ENCODE results near the gene SAFB.
"Not testable (repeated sequence)": the region's sequence is repeated elsewhere in the genome, so short reads cannot be mapped to it uniquely, and the experiment has no call there.

Gene SAFB

DNA sequence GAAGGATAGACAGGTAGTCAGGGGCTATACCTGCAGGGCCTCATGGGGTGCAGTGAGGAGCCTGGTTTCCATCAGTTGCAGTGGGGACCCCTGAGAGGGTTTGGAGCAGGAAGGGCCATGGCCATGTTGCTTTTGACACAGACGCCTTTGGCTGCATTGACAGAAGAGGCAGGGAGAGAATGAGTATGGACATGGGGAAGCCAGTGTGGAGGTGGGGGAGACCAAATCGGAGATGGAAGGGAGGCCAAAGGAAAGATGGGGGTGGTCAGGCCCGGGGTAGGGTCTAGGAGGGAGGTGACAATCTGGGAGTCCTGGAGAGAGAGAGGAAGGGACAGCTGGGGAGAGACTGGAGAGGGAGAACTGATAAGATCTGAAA, 59.2 kb downstream of the SAFB start:
- in situ Hi-C loops (cut with MboI; ENCODE audit: low sequenced_read_pairs): no loop called here

- in situ Hi-C loops (cut with MboI; ENCODE audit: low sequenced_read_pairs): no loop called here
Measured at GRCh38 chr19:5683177-5683886, 60.4 kb downstream of the SAFB start.

DNA sequence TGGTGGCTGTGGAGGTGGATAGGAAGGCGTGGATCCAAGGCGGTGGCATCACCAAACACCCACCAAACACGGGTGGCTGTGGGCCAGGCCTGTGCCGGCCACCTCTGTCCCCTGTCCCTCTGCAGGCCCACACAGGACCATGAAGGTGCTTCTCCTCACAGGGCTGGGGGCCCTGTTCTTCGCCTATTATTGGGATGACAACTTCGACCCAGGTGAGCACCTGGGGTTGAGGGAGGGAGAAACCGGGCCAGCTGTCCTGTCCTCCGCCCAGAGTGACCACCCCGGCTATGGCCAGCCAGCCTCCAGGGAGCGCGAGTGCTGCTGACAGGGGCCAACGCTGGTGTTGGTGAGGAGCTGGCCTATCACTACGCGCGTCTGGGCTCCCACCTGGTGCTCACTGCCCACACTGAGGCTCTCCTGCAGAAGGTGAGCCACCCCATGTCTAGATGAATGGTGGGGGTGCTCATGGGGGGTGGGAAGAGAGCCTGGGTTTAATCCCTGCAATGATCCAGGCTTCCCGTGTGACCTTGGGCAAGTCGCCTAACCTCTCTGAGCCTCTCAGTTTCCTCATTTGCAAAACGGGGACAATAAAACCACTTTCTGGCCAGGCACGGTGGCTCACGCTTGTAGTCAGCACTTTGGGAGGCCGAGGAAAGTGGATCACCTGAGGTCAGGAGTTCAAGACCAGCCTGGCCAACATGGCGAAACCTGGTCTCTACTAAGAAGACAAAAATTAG, 62.0 kb downstream of the SAFB start:
- in situ Hi-C loops (cut with MboI; ENCODE audit: low sequenced_read_pairs): no loop called here

GRCh38 chr19:5686326-5686646, 63.4 kb downstream of the SAFB start:
- in situ Hi-C loops (cut with MboI; ENCODE audit: low sequenced_read_pairs): no loop called here

DNA sequence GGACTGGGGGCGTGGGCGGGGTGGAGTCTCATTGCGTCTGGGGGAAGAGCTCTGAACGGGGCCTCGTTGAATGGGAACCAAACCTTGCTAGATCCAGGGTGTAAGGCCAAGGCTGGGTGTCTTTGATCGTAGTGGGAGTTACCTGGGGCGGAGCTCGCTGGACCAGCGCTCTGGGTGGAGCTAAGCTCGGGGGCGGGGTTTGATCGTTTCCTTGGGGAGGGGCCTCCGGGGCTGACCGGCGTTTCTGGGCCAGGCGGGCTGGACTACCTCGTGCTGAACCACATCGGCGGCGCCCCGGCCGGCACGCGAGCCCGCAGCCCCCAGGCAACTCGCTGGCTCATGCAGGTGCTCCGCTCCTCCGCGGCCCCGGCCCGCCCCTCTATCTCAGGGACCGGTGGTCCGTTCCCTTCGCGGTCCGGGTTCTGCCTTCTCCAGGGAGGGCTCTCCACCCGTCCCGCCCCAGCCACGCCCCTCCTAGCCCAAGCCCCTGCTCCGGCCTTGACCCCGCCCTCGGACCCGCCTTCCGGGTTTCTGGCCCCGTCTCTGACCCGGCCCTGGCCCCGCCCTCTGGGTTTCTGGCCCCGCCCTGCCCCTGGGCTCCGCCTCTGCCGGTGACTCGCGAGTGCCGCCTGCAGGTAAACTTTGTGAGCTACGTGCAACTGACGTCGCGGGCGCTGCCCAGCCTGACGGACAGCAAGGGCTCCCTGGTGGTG, 63.9 kb downstream of the SAFB start:
- in situ Hi-C loops (cut with MboI; ENCODE audit: low sequenced_read_pairs): no loop called here

DNA sequence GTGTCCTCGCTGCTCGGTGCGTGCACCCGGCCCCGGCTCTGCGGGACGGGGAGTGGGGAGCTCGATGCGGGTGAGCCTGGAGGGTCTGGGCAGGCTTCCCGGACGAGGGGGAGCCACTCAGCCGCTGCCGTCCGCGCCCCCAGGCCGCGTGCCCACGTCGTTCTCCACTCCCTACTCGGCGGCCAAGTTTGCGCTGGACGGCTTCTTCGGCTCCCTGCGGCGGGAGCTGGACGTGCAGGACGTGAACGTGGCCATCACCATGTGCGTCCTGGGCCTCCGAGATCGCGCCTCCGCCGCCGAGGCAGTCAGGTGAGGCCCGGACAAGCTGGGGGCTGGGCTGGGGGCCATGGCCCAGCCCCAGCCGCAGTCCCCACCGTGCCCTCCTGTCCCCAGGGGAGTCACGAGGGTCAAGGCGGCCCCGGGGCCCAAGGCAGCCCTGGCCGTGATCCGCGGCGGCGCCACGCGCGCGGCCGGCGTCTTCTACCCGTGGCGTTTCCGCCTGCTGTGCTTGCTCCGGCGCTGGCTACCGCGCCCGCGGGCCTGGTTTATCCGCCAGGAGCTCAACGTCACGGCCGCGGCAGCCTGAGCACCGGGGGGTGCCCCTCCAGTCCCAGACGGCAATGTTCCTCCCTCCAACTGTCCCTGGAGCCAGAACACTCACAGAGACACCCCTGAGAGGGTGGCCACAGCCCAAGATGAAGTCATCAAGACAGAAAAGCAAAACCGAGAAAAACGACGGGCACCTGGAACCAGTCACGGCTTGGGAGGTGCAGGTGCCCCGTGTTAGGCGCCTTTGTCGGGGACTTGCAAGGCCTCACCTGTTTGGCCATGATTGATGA, 64.7 kb downstream of the SAFB start:
- in situ Hi-C loops (cut with MboI; ENCODE audit: low sequenced_read_pairs): no loop called here

GRCh38 chr19:5688262-5688881, 65.5 kb downstream of the SAFB start:
- in situ Hi-C loops (cut with MboI; ENCODE audit: low sequenced_read_pairs): not testable (repeated sequence)

GRCh38 chr19:5690125-5690954, 67.5 kb downstream of the SAFB start, which contains the start of gene RPL36:
TSS of gene RPL36 (plus strand) at chr19:5690295. CDS start at chr19:5690508, 213 bp downstream.
- in situ Hi-C loops (cut with MboI; ENCODE audit: low sequenced_read_pairs): no loop called here

GRCh38 chr19:5690955-5691821, 68.3 kb downstream of the SAFB start:
- in situ Hi-C loops (cut with MboI; ENCODE audit: low sequenced_read_pairs): no loop called here

DNA sequence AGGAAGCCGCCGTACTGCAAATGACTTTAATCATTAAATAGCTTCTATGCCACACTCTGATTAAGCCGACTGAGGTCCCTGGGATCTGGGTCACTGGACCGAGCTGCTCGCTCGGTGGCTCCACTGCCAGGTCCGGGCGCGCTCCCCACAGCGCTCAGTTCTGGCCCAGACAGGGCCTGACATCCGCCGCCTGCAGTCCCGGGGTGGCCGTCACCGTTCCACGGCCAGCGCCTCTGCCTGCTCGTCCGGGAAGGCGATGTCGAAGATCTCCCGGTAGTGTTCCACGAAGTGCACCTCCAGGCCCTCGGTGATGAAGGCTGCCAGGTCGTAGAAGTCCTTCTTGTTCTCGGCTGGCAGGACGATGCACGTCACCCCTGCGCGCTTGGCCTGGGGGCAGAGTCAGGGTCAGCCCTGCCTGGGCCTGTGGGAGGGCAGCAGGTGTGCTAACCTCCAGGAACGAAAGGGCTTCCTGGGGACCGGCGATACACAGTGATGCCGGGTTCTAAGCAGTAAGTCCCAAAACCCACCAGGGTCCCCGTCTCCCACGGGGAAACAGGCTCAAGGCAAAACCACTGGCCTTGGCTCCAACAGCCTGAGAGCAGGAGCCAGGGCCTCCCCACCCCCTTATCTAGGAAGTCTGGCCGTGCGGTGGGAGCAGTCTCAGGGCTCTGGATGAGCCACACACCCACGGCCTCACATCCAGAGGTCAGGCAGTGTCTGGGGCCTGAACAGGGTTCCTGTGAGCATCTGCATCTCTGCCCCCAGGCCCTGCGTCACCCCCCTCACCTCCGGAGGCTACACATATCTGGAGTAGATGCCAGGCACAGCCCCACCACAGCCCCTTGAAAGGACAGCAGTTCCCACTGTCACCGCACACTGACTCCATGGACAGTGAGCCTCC, 69.2 kb downstream of the SAFB start:
- in situ Hi-C loops (cut with MboI; ENCODE audit: low sequenced_read_pairs): no loop called here

DNA sequence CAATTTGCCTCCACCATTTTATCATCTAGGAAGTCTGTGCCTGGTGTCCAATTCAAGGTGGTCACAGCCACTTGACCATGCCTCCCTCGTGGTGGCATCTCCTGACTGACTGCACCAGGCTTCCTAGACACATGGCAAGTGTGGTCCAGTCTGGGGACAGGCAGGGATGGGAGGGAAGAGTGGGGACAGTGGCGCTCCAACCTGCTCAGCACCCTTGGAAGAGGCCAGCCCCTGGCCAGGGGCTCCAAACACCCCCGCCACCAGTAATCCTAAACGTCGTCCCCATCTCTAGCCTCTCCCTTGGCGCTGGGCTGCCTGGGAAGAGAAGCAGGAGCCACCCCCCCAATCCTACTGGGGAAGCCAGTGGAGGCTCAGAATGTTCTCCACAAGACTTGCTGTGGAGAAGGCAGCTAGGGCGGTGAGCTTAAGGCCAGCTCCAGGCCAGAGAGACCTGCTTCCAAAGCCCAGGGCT, 69.9 kb downstream of the SAFB start:
- in situ Hi-C loops (cut with MboI; ENCODE audit: low sequenced_read_pairs): no loop called here

- in situ Hi-C loops (cut with MboI; ENCODE audit: low sequenced_read_pairs): no loop called here
Measured at GRCh38 chr19:5693195-5694166, 70.6 kb downstream of the SAFB start.

- in situ Hi-C loops (cut with MboI; ENCODE audit: low sequenced_read_pairs): no loop called here
Measured at GRCh38 chr19:5694167-5694955, 71.5 kb downstream of the SAFB start.

DNA sequence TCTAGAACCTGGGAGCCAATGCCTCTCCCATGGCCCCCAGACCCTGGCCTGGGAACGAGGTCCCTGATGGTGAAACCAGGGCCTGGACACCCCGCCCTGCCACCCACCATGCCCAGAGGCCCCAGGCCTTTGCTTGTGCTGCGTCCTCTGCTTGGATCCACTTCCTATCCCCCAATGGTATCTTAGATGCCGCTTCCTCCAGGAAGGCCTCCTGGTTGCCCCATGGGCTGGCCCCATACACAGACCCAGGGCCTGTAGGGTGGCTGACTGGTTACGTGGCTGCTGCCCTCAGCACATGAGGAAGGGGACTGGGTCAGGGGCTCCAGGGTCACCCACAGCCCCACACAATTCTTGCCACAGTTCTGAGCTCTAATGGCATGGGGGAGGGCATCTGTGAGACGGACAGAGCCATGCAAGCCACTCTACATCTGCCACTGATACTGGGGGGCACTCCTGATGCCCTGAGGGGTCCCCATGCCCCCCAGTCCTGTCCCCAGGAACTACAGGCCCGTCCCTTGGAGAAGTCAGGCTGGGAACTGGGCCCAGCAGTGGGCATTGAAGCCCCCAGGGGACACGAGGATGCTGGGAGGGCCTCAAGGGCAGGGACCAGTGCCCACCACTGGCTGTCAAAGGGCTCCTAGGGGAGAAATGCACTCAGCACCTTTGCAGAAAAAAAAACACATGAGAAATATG, 72.2 kb downstream of the SAFB start:
- in situ Hi-C loops (cut with MboI; ENCODE audit: low sequenced_read_pairs): no loop called here

DNA sequence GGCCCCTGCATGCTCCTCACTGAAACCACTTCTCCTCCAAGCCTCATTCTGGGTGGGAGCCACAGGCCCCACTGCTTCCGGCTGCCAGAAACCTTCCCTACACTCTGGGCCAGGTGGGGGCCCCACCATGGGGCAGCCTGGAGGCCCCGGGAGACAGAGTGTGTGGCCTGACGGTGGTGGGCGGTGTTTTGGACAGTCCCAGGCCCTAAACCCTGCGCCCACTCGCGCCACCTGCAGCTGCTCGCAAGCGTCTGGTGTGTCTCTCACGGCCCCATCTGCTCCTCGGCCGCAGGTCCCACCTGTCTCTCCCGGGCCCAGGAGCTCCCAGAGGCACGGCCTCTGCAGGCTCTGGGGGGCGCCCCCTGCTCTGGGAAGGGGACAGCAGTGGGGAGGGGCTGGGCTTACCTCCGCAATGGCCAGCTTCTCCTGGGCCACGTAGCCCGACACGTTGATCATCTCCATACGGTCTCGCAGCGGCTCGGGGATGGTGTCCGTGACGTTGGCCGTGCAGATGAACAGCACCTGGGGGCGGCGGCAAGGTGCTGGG, 72.8 kb downstream of the SAFB start:
- in situ Hi-C loops (cut with MboI; ENCODE audit: low sequenced_read_pairs): no loop called here
